Stimulated activated CD8-positive, alpha-beta memory T cell treated with anti-CD3 and anti-CD28 coated beads, Interleukin-4, amount 100 ng/mL, for 4 hours (primary cell): Measurements from ENCODE around the gene TMEM219.
"Not testable (repeated sequence)": the region's sequence is repeated elsewhere in the genome, so short reads cannot be mapped to it uniquely, and the experiment has no call there.

Experiments
- DNase-seq, 2 donors: peaks; one replicate each; pipeline ENCODE4 v3.0.0-alpha.2; 2020; ENCODE audit warnings: low read depth in 2 of 2, low spot score in 1 of 2

Gene TMEM219

DNA sequence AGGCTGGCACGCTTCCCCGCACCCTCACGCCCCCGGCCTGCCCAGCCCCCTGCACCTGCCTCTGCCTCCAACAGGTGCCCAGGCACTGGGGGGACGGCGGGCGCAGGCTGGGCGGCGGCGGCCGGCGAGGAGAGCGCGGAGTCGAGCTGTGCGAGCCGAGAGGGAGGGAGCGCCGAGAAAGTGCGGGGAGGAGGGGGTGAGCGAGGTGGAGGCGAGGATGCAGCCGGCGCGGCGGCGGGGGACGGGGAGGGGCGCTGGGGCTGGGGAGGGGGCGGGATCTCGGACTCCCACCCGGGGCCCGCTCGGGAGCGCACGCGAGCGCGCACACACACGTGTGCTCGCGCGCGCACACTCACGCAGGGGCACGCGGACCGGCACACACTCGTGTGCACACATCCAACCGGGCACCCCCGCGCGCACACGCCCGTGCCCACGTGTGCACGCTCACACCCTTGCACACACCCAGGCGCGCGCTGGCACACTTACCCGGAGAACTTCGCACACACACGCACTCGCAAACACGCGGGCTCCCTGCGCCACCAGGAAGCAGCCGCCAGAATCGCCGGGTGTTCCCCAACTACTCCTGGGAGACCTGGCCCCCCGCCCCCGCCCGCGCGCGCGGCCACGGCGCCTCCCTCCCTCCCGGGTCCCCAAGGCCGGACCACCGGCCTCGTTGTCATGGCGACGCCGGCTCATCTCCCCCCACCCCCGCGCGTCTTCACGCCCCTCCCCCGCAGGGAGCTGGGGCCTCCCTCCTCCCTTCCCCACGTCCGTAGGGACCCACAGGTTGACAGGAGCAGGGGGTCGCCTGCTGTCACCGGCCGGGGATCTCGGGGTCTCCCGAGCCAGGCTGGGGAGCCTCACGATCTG, 49.2 kb downstream of the TMEM219 start, which contains the start of gene DOC2A:
TSS of gene DOC2A (minus strand) at position 184 of the 870 bp plus-strand sequence. CDS start 805 bp downstream, outside the sequence.
- no peak for DNase-seq

DNA sequence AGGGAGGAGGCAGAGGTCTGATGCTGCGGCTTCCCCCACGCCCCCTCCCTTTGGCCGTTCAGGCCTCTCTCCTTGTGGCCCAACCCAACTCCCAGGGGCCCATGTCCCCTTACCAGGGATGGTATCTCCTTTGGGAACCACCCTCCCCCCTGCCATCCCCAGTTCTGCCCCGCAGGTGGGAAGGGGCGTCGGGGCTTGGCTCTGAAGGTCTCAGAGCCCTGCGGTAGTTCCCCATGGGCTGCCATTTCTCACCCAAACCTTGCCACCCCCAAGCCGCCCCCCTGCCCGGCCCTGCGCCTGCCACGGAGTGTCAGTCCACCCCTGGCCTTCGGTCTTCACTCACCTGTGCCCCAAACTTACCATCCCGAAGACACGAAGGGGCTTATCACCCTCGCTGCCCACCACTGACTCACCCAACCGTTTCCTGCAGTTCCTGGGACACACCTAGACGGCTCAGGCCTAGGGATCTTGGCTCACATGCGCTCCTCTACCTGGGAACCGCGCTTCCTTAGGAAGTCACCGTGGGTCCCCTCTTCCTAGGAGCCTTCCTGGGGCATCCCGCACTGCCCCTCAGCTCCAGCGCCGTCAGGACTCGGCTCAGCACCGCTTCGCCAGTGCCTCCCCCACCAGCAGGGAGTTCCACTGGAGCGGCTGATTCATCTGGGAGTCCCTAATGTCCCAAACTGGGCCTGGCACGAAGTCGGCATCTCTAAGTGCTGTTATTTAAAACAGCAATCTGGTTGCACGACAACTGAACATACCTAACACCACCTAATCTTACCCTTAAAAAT, 50.0 kb downstream of the TMEM219 start:
- no peak for DNase-seq

DNA sequence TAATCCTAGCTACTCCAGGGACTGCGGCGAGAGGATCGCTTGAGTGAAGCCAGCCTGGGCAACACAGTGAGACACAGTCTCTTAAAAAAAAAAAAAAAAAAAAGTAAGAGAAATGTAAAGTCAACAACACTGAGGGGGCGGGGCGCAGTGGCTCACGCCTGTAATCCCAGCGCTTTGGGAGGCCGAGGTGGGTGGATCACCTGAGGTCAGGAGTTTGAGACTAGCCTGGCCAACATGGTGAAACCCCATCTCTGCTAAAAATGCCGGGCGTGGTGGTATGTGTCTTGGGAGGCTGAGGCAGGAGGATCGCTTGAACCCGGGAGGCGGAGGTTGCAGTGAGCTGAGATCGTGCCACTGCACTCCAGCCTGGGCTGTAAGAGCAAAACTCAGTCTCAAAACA, 50.7 kb downstream of the TMEM219 start:
- not testable (repeated sequence) for DNase-seq

DNA sequence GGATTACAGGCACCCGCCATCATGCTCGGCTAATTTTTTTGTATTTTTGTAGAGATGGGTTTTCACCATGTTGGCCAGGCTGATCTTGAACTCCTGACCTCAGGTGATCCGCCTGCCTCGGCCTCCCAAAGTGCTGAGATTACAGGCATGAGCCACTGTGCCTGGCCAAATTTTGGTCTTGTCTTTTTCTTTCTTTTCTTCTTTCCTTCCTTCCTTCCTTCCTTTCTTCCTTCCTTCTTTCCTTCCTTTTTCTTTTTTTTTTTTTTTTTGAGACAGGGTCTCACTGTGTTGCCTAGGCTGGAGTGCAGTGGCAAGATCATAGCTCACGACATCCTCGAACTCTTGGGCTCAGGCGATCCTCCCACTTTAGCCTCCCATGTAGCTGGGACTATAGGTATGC, 53.6 kb downstream of the TMEM219 start:
- not testable (repeated sequence) for DNase-seq

DNA sequence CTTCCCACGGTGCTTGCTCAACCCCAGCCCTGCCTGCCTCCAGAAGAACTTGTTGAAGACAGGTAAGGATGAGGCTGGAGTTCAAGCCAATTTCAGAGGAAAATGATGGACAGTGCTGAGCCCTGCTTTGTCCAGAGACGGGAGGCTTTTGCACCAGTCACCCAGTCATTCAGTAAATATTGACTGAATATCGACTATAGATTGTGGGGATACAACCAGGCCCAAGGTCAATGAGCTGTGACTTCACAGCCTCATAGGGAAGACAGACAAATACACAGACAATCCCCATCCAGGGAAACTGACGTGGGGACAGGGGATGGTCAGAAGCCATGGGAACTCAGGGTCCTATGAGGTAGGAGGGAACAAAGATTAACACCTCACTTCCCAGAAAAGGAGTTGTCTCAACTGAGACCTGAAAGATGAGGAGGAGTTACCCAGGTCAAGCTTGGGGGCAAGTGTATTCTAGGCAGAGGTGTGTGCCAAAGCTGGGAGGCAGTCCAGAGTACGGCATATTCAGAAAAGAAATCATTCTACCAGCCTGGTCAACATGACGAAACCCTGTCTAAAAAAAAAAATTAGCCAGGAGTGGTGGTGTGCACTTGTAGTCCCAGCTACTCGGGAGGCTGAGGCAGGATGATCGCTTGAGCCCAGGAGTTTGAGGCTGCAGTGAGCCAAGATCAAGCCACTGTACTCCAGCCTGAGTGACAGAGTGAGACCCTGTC, 54.8 kb downstream of the TMEM219 start:
- DNase-seq = no peak

DNA sequence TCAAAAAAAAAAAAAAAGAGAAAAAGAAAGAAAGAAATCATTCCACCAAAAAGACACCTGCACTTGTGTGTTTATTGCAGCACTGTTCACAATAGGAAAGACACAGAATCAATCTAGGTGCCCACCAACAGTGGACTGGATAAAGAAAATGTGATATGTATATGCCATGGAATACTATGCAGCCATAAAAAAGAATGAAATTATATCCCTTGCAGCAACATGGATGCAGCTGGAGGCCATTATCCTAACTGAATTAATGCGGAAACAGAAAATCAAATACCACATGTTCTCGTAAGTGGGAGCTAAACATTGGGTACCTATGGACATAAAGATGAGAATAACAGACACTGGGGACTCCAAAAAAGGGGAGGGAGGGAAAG, 55.4 kb downstream of the TMEM219 start:
- no peak for DNase-seq

DNA sequence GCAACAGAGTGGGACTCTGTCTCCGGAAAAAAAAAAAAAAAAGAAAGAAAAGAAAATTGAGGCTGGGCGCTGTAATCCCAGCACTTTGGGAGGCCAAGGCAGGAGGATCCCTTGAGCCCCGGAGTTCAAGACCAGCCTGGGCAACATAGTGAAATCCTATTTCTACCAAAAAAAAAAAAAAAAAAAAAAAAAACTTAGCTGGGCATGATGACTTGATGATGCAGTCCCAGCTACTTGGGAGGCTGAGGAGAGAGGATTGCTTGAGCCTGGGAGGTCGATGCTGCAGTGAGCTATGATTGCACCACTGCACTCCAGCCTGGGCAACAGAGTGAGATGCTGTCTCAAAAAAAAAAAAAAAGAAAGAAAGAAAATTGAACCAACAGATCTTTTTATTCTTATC, 56.1 kb downstream of the TMEM219 start:
- DNase-seq = not testable (repeated sequence)

DNA sequence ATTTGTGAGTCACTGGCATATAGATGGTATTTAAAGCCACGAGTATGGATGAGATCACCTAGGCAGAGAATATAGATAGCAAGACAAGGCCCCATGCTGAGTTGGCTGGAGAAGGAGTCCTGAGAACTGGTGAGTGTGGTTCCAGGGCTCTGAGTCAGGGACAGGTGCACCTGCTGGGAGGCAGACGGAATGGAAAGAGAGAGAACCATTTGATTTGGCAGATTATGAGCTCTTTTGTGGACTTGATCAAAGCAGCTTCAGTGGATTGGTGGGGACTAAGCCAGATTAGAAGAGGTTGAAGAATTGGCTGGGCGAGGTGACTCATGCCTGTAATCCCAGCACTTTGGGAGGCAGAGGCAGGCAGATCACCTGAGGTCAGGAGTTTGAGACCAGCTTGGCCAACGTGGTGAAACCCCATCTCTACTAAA, 56.9 kb downstream of the TMEM219 start:
- DNase-seq = no peak
